Activated CD4-positive, alpha-beta T cell treated with anti-CD3 and anti-CD28 coated beads for 36 hours (primary cell): Measurements from ENCODE around the gene TMEM74B. TPM values are rescaled to one million over a fixed set of nuclear protein-coding genes. Genes with fewer than 3 reads are reported as not detected.
A peak's percentile ranks its signal among the peaks of the same experiment; 100 is the strongest.
"Not testable (repeated sequence)": the region's sequence is repeated elsewhere in the genome, so short reads cannot be mapped to it uniquely, and the experiment has no call there.

Source experiments
- ATAC-seq: fragments of 200-7000 bp; cut with Tn5 transposase; one replicate; pipeline ENCODE4 v1.10.0; 2021; ENCODE audit warnings: mild to moderate bottlenecking, moderate library complexity
- CTCF ChIA-PET: fragments of 350-600 bp; sonication (Branson Sonifier 250); formaldehyde crosslinking; loops from one replicate; lab custom pipeline; 2021; ENCODE audit warnings: antibody characterized with exemption; lab: Charles Lee
- POLR2A ChIA-PET: fragments of 350-600 bp; sonication (Branson Sonifier 250); formaldehyde crosslinking; loops from one replicate; lab custom pipeline; 2021; ENCODE audit warnings: antibody characterized with exemption, inconsistent platforms; lab: Charles Lee
- DNase-seq: peaks from one replicate; pipeline ENCODE4 v3.0.0-alpha.2; 2020
- H3K27ac Mint-ChIP-seq: one replicate; pipeline ENCODE4 v1.8.0; 2021; ENCODE audit warnings: mixed read lengths
- H3K27me3 Mint-ChIP-seq: one replicate; pipeline ENCODE4 v1.8.0; 2021; ENCODE audit warnings: mixed read lengths
- H3K36me3 Mint-ChIP-seq: one replicate; pipeline ENCODE4 v1.8.0; 2021; ENCODE audit warnings: low read depth, mixed read lengths
- H3K4me1 Mint-ChIP-seq: one replicate; pipeline ENCODE4 v1.8.0; 2021; ENCODE audit warnings: mixed read lengths
- H3K4me3 Mint-ChIP-seq: one replicate; pipeline ENCODE4 v1.8.0; 2021; ENCODE audit warnings: mild to moderate bottlenecking, moderate library complexity, mixed read lengths
- H3K9me3 Mint-ChIP-seq: one replicate; pipeline ENCODE4 v1.8.0; 2021; ENCODE audit warnings: low read depth, mixed read lengths
- intact Hi-C, 2 experiments: fragments of 100-400 bp; cut with DNase I in 1 of 2; cut with micrococcal nuclease in 1 of 2; formaldehyde crosslinking; loops; one replicate each; pipeline versions ENCODE4 v1.14.2 to v1.15.1; 2022 to 2024; cut with DNase I, micrococcal nuclease
- total RNA-seq, 2 experiments: library from RNA; stranded (reverse); gene quantifications; one replicate each; pipeline ENCODE4 v1.2.3, GENCODE V29; 2021

TMEM74B gene
- total RNA-seq, 2 experiments from 2014 or later = 1.5 to 2.0 TPM

GRCh38 chr20:1163105-1163504, 21.7 kb downstream of the TMEM74B start:
- Mint-ChIP-seq H3K4me1 (no peaks in the 10 kb centered on the region), H3K9me3 (no peaks in the 10 kb centered on the region), H3K36me3 (peaks cover 47% of the 10 kb centered on the region), H3K27ac (no peak overlapping the region), H3K27me3 (no peaks in the 10 kb centered on the region), H3K4me3 (no peak overlapping the region)
- CTCF ChIA-PET = no interaction called here
- ATAC-seq (no peak), DNase-seq (no peak)
- POLR2A ChIA-PET = no interaction called here
- intact Hi-C loops = no loop called here

- H3K9me3 Mint-ChIP-seq = no peaks in the 10 kb centered on the region
- H3K36me3 Mint-ChIP-seq = peaks cover 40% of the 10 kb centered on the region
- H3K27me3 Mint-ChIP-seq = no peaks in the 10 kb centered on the region
- intact Hi-C loops = no loop called here
- H3K27ac Mint-ChIP-seq = no peak overlapping the region
- H3K4me3 Mint-ChIP-seq = no peak overlapping the region
- ATAC-seq (no peak), DNase-seq (no peak)
- no peaks in the 10 kb centered on the region for H3K4me1 Mint-ChIP-seq
- CTCF ChIA-PET = no interaction called here
- POLR2A ChIA-PET = no interaction called here
Observed at GRCh38 chr20:1160991-1161390, 23.8 kb downstream of the TMEM74B start.

- ChIA-PET POLR2A (no interaction called here), CTCF (no interaction called here)
- H3K4me3 Mint-ChIP-seq = no peak overlapping the region
- H3K4me1 Mint-ChIP-seq = no peaks in the 10 kb centered on the region
- intact Hi-C loops = no loop called here
- peaks cover 42% of the 10 kb centered on the region for H3K36me3 Mint-ChIP-seq
- ATAC-seq (no peak), DNase-seq (no peak)
- no peaks in the 10 kb centered on the region for H3K9me3 Mint-ChIP-seq
- no peak overlapping the region for H3K27ac Mint-ChIP-seq
- H3K27me3 Mint-ChIP-seq = no peaks in the 10 kb centered on the region
Observed at GRCh38 chr20:1160496-1160895, 24.3 kb downstream of the TMEM74B start.

GRCh38 chr20:1155342-1155741, 29.4 kb downstream of the TMEM74B start:
- no peak overlapping the region for H3K4me3 Mint-ChIP-seq
- DNase-seq (no peak), ATAC-seq (no peak)
- intact Hi-C loops = no loop called here
- ChIA-PET CTCF (no interaction called here), POLR2A (no interaction called here)
- no peak overlapping the region for H3K27ac Mint-ChIP-seq
- H3K36me3 Mint-ChIP-seq = peaks cover 56% of the 10 kb centered on the region
- peaks cover 5% of the 10 kb centered on the region for H3K4me1 Mint-ChIP-seq
- no peaks in the 10 kb centered on the region for H3K27me3 Mint-ChIP-seq
- no peaks in the 10 kb centered on the region for H3K9me3 Mint-ChIP-seq

- no peak for DNase-seq
- POLR2A ChIA-PET = no interaction called here
- H3K36me3 Mint-ChIP-seq = peaks cover 52% of the 10 kb centered on the region
- H3K4me3 Mint-ChIP-seq = no peak overlapping the region
- H3K27me3 Mint-ChIP-seq = no peaks in the 10 kb centered on the region
- no peak overlapping the region for H3K27ac Mint-ChIP-seq
- no peaks in the 10 kb centered on the region for H3K9me3 Mint-ChIP-seq
- CTCF ChIA-PET = interaction anchor here (0.8 kb wide), 2 partner anchors 70 to 353 kb away, joined by 3 to 5 read pairs; no protein-coding TSS in a partner anchor
- intact Hi-C loops = no loop called here
- peaks cover 9% of the 10 kb centered on the region for H3K4me1 Mint-ChIP-seq
- no peak for ATAC-seq
Observed at GRCh38 chr20:1154691-1155090, 30.1 kb downstream of the TMEM74B start.

- Mint-ChIP-seq H3K4me1 (peaks cover 9% of the 10 kb centered on the region), H3K9me3 (no peaks in the 10 kb centered on the region), H3K4me3 (no peak overlapping the region), H3K27me3 (no peaks in the 10 kb centered on the region), H3K27ac (no peak overlapping the region), H3K36me3 (peaks cover 53% of the 10 kb centered on the region)
- intact Hi-C loops = no loop called here
- DNase-seq = no peak
- POLR2A ChIA-PET = no interaction called here
- no peak for ATAC-seq
- CTCF ChIA-PET = interaction anchor here (0.8 kb wide), 2 partner anchors 70 to 353 kb away, joined by 3 to 5 read pairs; no protein-coding TSS in a partner anchor
Observed at GRCh38 chr20:1154226-1154625, 30.6 kb downstream of the TMEM74B start.

- no peaks in the 10 kb centered on the region for H3K9me3 Mint-ChIP-seq
- no peak for DNase-seq
- H3K4me1 Mint-ChIP-seq = peaks cover 14% of the 10 kb centered on the region
- no peak overlapping the region for H3K27ac Mint-ChIP-seq
- no peaks in the 10 kb centered on the region for H3K27me3 Mint-ChIP-seq
- intact Hi-C loops = no loop called here
- ATAC-seq = no peak
- POLR2A ChIA-PET = interaction anchor here (0.7 to 0.9 kb wide), 2 partner anchors 49 to 610 kb away, joined by 3 to 5 read pairs; no protein-coding TSS in a partner anchor
- no peak overlapping the region for H3K4me3 Mint-ChIP-seq
- CTCF ChIA-PET = no interaction called here
- H3K36me3 Mint-ChIP-seq = peaks cover 61% of the 10 kb centered on the region
Observed at GRCh38 chr20:1150968-1151367, 33.8 kb downstream of the TMEM74B start.

- Mint-ChIP-seq H3K9me3 (no peaks in the 10 kb centered on the region), H3K27ac (no peak overlapping the region), H3K4me3 (no peak overlapping the region), H3K27me3 (no peaks in the 10 kb centered on the region), H3K4me1 (peaks cover 14% of the 10 kb centered on the region), H3K36me3 (peaks cover 60% of the 10 kb centered on the region)
- ATAC-seq (peak; percentile 98), DNase-seq (peak; percentile 55)
- ChIA-PET CTCF (no interaction called here), POLR2A (interaction anchor here (0.7 to 0.9 kb wide), 3 partner anchors 30 to 609 kb away, joined by 3 to 8 read pairs (median 5); no protein-coding TSS in a partner anchor)
- intact Hi-C loops = no loop called here
Observed at GRCh38 chr20:1150218-1150617, 34.6 kb downstream of the TMEM74B start.

GRCh38 chr20:1149812-1150211, 35.0 kb downstream of the TMEM74B start:
- H3K4me3 Mint-ChIP-seq, H3K9me3 Mint-ChIP-seq, H3K27ac Mint-ChIP-seq, CTCF ChIA-PET, H3K27me3 Mint-ChIP-seq, intact Hi-C loops: not testable (repeated sequence)
- ATAC-seq (peak; percentile 58), DNase-seq (peak; percentile 15)
- H3K4me1 Mint-ChIP-seq = peaks cover 14% of the 10 kb centered on the region
- POLR2A ChIA-PET = interaction anchor here (0.8 kb wide), 1 partner anchor 29 kb away, joined by 8 read pairs; no protein-coding TSS in a partner anchor
- H3K36me3 Mint-ChIP-seq = peaks cover 57% of the 10 kb centered on the region

GRCh38 chr20:1146957-1147356, 37.8 kb downstream of the TMEM74B start:
- H3K27ac Mint-ChIP-seq = no peak overlapping the region
- intact Hi-C loops = no loop called here
- H3K4me3 Mint-ChIP-seq = no peak overlapping the region
- ATAC-seq (no peak), DNase-seq (no peak)
- no peaks in the 10 kb centered on the region for H3K9me3 Mint-ChIP-seq
- CTCF ChIA-PET = interaction anchor here (0.9 kb wide), 1 partner anchor 18 kb away, joined by 3 read pairs; no protein-coding TSS in a partner anchor
- H3K36me3 Mint-ChIP-seq = peaks cover 44% of the 10 kb centered on the region
- no peaks in the 10 kb centered on the region for H3K27me3 Mint-ChIP-seq
- H3K4me1 Mint-ChIP-seq = peaks cover 14% of the 10 kb centered on the region
- POLR2A ChIA-PET = interaction anchor here (0.6 to 0.7 kb wide), 2 partner anchors 9 to 106 kb away, joined by 3 read pairs; no protein-coding TSS in a partner anchor

GRCh38 chr20:1144401-1145172, 40.2 kb downstream of the TMEM74B start:
- Mint-ChIP-seq H3K27ac (no peak overlapping the region), H3K4me3 (no peak overlapping the region), H3K4me1 (peaks cover 5% of the 10 kb centered on the region), H3K36me3 (peaks cover 47% of the 10 kb centered on the region), H3K27me3 (no peaks in the 10 kb centered on the region), H3K9me3 (no peaks in the 10 kb centered on the region)
- CTCF ChIA-PET = no interaction called here
- intact Hi-C loops = no loop called here
- ATAC-seq (no peak), DNase-seq (no peak)
- POLR2A ChIA-PET = no interaction called here

GRCh38 chr20:1137236-1137635, 47.5 kb downstream of the TMEM74B start:
- peaks cover 11% of the 10 kb centered on the region for H3K4me1 Mint-ChIP-seq
- no peak overlapping the region for H3K27ac Mint-ChIP-seq
- DNase-seq (no peak), ATAC-seq (no peak)
- ChIA-PET CTCF (no interaction called here), POLR2A (no interaction called here)
- intact Hi-C loops = no loop called here
- H3K9me3 Mint-ChIP-seq = no peaks in the 10 kb centered on the region
- H3K4me3 Mint-ChIP-seq = no peak overlapping the region
- no peaks in the 10 kb centered on the region for H3K27me3 Mint-ChIP-seq
- peaks cover 67% of the 10 kb centered on the region for H3K36me3 Mint-ChIP-seq
